Ascending aorta (tissue), 2 donors: ENCODE data around the gene ALKBH5. TPM values are rescaled to one million over a fixed set of nuclear protein-coding genes. Genes with fewer than 3 reads are reported as not detected.

Experiments
- DNase-seq, 2 donors: peaks; one replicate each; pipeline ENCODE4 v3.0.0-alpha.2; 2019; ENCODE audit warnings: low spot score in 2 of 2
- H3K27ac ChIP-seq, 2 donors: fragments of 200-600 bp; sonication (generic); one replicate each; pipeline ENCODE4 v1.5.1; 2016 to 2017; ENCODE audit warnings: mild to moderate bottlenecking in 1 of 2
- H3K27me3 ChIP-seq: fragments of 200-600 bp; sonication (generic); one replicate; pipeline ENCODE4 v1.5.1; 2017
- H3K36me3 ChIP-seq, 2 donors: fragments of 200-600 bp; sonication (generic); one replicate each; pipeline ENCODE4 v1.5.1; 2016
- H3K4me1 ChIP-seq, 2 donors: fragments of 200-600 bp; sonication (generic); one replicate each; pipeline ENCODE4 v1.5.1; 2016 to 2017; ENCODE audit warnings: mild to moderate bottlenecking in 1 of 2
- H3K4me3 ChIP-seq, 2 donors: fragments of 200-600 bp; sonication (generic); one replicate each; pipeline ENCODE4 v1.5.1; 2016 to 2017; ENCODE audit warnings: mild to moderate bottlenecking in 1 of 2
- H3K9me3 ChIP-seq, 2 donors: fragments of 200-600 bp; sonication (generic); one replicate each; pipeline ENCODE4 v1.5.1; 2016
- CTCF ChIP-seq, 3 experiments: fragments of 200-600 bp in 2 of 3; fragments of 450-650 bp in 1 of 3; sonication (generic) in 2 of 3; IDR thresholded peaks; one replicate each; pipeline ENCODE4 v1.5.1; 2016 to 2019; ENCODE audit warnings: antibody characterized with exemption in 3 of 3, mild to moderate bottlenecking in 1 of 3, moderate library complexity in 1 of 3
- intact Hi-C: fragments of 100-400 bp; cut with DNase I; formaldehyde crosslinking; loops from one replicate; pipeline ENCODE4 v1.15.1; 2023
- total RNA-seq: library from RNA; depleted of rRNA; stranded (reverse); fragments of >200 nt; gene quantifications from one replicate; pipeline ENCODE4 v1.1.0, GENCODE V29; 2016

ALKBH5 gene
- total RNA-seq, 1 donor from 2014 or later: 73.4 TPM

DNA sequence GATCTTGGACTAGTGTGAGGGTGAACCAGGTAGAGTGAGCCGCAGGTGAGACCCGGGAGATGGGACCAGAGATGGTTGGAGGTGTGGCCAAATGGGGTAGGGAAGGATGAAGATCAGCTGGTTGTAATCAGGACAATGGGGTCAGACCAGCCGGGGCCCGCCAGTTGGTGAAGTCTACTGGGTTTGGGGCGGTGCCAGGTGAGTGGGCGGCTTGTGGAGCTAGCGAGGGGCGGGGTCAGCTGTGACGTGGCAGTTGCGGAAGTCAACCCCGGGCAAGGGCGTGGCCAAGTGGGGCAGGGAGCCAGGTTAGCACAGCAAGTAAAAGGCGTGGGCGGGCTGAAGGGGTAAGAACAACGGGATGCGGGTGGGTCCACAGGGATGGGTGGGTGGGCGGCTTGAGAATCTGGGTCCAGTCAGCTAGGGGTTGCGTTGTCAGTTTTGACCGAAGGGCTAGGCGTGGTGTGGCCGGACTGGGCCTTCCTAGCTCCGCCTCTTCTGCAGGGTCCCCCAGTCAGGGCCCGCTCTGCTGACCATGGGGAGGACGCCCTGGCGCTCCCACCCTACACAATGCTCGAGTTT, 25.5 kb upstream of the ALKBH5 start:
- peak; percentile 77 to 95 for DNase-seq
- H3K4me1 ChIP-seq: peaks cover 0 to 8% of the 10 kb centered on the region in 2 donors
- peak overlapping the region; percentile 64 to 65 for H3K27ac ChIP-seq
- no peaks in the 10 kb centered on the region for H3K27me3 ChIP-seq
- H3K4me3 ChIP-seq: peak overlapping the region; percentile 49 to 61
- intact Hi-C loops: loop anchor here (1.0 kb wide), 1 partner anchor 25 kb away; the partner anchor contains the start of gene ALKBH5
- H3K36me3 ChIP-seq: no peaks in the 10 kb centered on the region
- TF ChIP-seq CTCF (IDR thresholded peaks at IDR 0.05): no peak
- H3K9me3 ChIP-seq: no peaks in the 10 kb centered on the region

GRCh38 chr17:18159551-18160120, 24.0 kb upstream of the ALKBH5 start:
- intact Hi-C loops: no loop called here
- TF ChIP-seq CTCF (IDR thresholded peaks at IDR 0.05): no peak
- no peak for DNase-seq
- peaks cover 0 to 6% of the 10 kb centered on the region in 2 donors for H3K4me1 ChIP-seq
- H3K9me3 ChIP-seq: no peaks in the 10 kb centered on the region
- no peaks in the 10 kb centered on the region for H3K27me3 ChIP-seq
- no peaks in the 10 kb centered on the region for H3K36me3 ChIP-seq
- no peak overlapping the region for H3K27ac ChIP-seq
- H3K4me3 ChIP-seq: no peak overlapping the region

DNA sequence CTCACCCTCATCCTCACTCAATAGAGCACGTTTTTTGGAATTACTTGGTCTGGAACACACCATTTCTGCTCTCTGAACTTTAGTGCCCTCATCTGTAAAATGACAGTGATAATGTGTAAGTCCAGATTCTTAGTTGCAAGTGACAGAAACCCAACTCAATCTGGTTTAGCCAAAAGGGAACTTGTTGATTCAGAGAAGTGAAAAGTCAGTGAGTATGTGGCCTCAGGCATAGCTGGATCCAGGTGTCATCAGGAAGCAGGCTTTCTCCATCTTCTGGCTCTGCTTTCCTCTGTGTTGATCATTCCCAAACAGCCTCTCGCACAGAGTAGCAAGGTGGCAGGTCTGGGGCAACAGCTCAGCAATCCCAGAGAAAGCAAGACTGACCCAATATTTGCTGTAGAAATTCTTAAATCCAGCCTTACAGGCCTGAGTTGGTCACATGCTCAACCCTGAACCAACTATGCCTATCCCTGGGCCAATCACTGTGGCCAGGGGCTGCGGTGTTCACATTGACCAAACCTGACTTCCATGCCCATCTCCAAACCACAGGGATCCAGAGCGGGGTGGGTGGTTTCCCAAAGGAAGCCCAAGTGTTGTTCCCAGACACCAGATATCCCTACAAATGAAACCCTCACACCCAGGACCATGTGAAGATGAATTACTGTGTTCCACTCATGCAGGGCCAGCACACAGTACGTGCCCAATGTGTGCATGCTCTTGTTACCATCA, 23.3 kb upstream of the ALKBH5 start:
- TF ChIP-seq CTCF (IDR thresholded peaks at IDR 0.05): no peak
- intact Hi-C loops: no loop called here

GRCh38 chr17:18161207-18162145, 22.2 kb upstream of the ALKBH5 start:
- H3K27me3 ChIP-seq: no peaks in the 10 kb centered on the region
- no peak for DNase-seq
- no peak for TF ChIP-seq CTCF (IDR thresholded peaks at IDR 0.05)
- peaks cover 0 to 6% of the 10 kb centered on the region in 2 donors for H3K4me1 ChIP-seq
- intact Hi-C loops: no loop called here
- H3K9me3 ChIP-seq: no peaks in the 10 kb centered on the region
- H3K27ac ChIP-seq: no peak overlapping the region
- no peak overlapping the region for H3K4me3 ChIP-seq
- H3K36me3 ChIP-seq: no peaks in the 10 kb centered on the region

More for the DNA sequence above, 23.3 kb upstream of the ALKBH5 start:
- H3K27ac ChIP-seq: no peak overlapping the region
- H3K36me3 ChIP-seq: no peaks in the 10 kb centered on the region
- no peaks in the 10 kb centered on the region for H3K9me3 ChIP-seq
- no peak overlapping the region for H3K4me3 ChIP-seq
- peaks cover 0 to 6% of the 10 kb centered on the region in 2 donors for H3K4me1 ChIP-seq
- no peak for DNase-seq
- H3K27me3 ChIP-seq: no peaks in the 10 kb centered on the region

GRCh38 chr17:18163547-18163946, 20.1 kb upstream of the ALKBH5 start:
- Histone ChIP-seq H3K9me3 (no peaks in the 10 kb centered on the region), H3K4me1 (peaks cover 0 to 4% of the 10 kb centered on the region in 2 donors), H3K27me3 (no peaks in the 10 kb centered on the region), H3K36me3 (no peaks in the 10 kb centered on the region), H3K27ac (no peak overlapping the region), H3K4me3 (no peak overlapping the region)
- TF ChIP-seq CTCF (IDR thresholded peaks at IDR 0.05): no peak
- DNase-seq: no peak
- intact Hi-C loops: no loop called here
